Measurements from ENCODE around the gene CD2BP2. TPM values are rescaled to one million over a fixed set of nuclear protein-coding genes. Genes with fewer than 3 reads are reported as not detected.

CD2BP2 gene
- total and polyA plus RNA-seq, 2 of the 8 experiments (the other 6 are each of a cell fraction or from before 2014, with no cell fraction given) = 22.4 to 55.3 TPM

GRCh38 chr16:30374538-30374937, 19.4 kb upstream of the CD2BP2 start, which contains the start of gene MYL11:
Gene MYL11 (plus strand): TSS chr16:30374802. CDS start chr16:30374858, 56 bp downstream.
- Histone ChIP-seq H2AFZ (ENCODE audit: low read length) (no peak within 1 kb of the TSS), H4K91ac (replicated peaks; ENCODE audit: insufficient read length, low read length) (no peak within 1 kb of the TSS), H3K36me3 (ENCODE audit: control insufficient read depth in 2 of 4, insufficient read depth in 4 of 4, low read length in 3 of 4) (no peaks in the 10 kb centered on the region), H3K14ac (ENCODE audit: insufficient read length) (no peak within 1 kb of the TSS), H3K4me2 (ENCODE audit: insufficient read depth in 1 of 2, low read depth in 2 of 2, low read length in 2 of 2) (no peak within 1 kb of the TSS; a peak in 1 of 4 replicates), H3K4ac (replicated peaks; ENCODE audit: insufficient read length, low read depth, low read length) (no peak within 1 kb of the TSS), H3K9me3 (ENCODE audit: insufficient read depth in 2 of 2, low read depth in 1 of 2, low read length in 1 of 2) (no peaks in the 10 kb centered on the region), H2BK5ac (ENCODE audit: low read depth, low read length) (no peak within 1 kb of the TSS), H2BK120ac (replicated peaks; ENCODE audit: low read depth, low read length) (no peak within 1 kb of the TSS), H2BK20ac (ENCODE audit: low read length) (no peak within 1 kb of the TSS), H4K20me1 (replicated peaks in 1 of 2; ENCODE audit: control insufficient read depth in 1 of 2, insufficient read depth in 2 of 2, low read length in 2 of 2) (no peaks in the 10 kb centered on the region), H3K23ac (ENCODE audit: insufficient read length) (no peak within 1 kb of the TSS), H4K8ac (ENCODE audit: extremely low read depth, insufficient read depth, low read length) (peak within 1 kb of the TSS; percentile 40; the same call in 1 of the 2 replicates), H2BK12ac (ENCODE audit: low read depth, low read length) (0 out of 2 replicates have a peak within 1 kb of the TSS, but pooled peaks have one; percentile 9), H3K23me2 (ENCODE audit: low read depth, low read length) (peaks cover 11% of the 10 kb centered on the region), H2BK15ac (ENCODE audit: low read length) (no peak within 1 kb of the TSS), H3K9ac (replicated peaks in 1 of 4; ENCODE audit: extremely low read depth in 1 of 4, low read depth in 3 of 4, low read length in 3 of 4) (no peak within 1 kb of the TSS; a peak in 1 of 7 replicates), H3K27ac (ENCODE audit: low read depth, low read length) (no peak within 1 kb of the TSS), H3K4me3 (ENCODE audit: extremely low read depth in 1 of 4, insufficient read depth in 2 of 4, low read depth in 3 of 4, low read length in 4 of 4) (no peak within 1 kb of the TSS), H3K4me1 (replicated peaks in 1 of 4; ENCODE audit: control insufficient read depth in 3 of 4, insufficient read depth in 4 of 4, low read length in 3 of 4) (peaks cover 0 to 9% (median 8%) of the 10 kb centered on the region in 4 experiments; a peak in 5 of 7 replicates), H3K18ac (ENCODE audit: extremely low read depth, low read length) (no peak within 1 kb of the TSS), H3K79me2 (ENCODE audit: control insufficient read depth in 1 of 2, insufficient read depth in 2 of 2, low read length in 2 of 2) (no peaks in the 10 kb centered on the region), H3K27me3 (replicated peaks in 1 of 4; ENCODE audit: control insufficient read depth in 3 of 4, extremely low read depth in 1 of 4, insufficient read depth in 3 of 4, low read length in 3 of 4) (no peaks in the 10 kb centered on the region), H3K56ac (replicated peaks; ENCODE audit: insufficient read length, low read depth, low read length) (no peak within 1 kb of the TSS), H3K79me1 (ENCODE audit: low read depth, low read length) (no peaks in the 10 kb centered on the region), H2AK5ac (ENCODE audit: low read depth, low read length) (no peak within 1 kb of the TSS), H4K5ac (ENCODE audit: insufficient read length, low read depth, low read length) (no peak within 1 kb of the TSS)
- ChIA-PET POLR2A (ENCODE audit: partially characterized antibody) (interaction anchor here (0.8 to 13.6 kb wide), 2 partner anchors 22 to 44 kb away, joined by 3 to 151 read pairs; partner anchors contain the start of gene ZNF48), CTCF (ENCODE audit: partially characterized antibody) (interaction anchor here (0.6 kb wide), 1 partner anchor 33 kb away, joined by 3 read pairs; the partner anchor contains the start of gene ZNF771)
- 86% methylated on average over 5 of the region's 6 CpGs; no CpG with 5 or more reads in 1 of the 2 experiments for WGBS, 2 experiments (ENCODE audit: extremely low coverage in 1 of 2, insufficient coverage in 1 of 2, insufficient read length in 1 of 2, insufficient replicate concordance in 2 of 2, low coverage in 1 of 2, low lambda C conversion rate in 2 of 2, missing lambda C conversion rate in 1 of 2)
- DNase-seq (ENCODE audit: low read depth in 1 of 2, low spot score in 2 of 2) (no peak), FAIRE-seq (no peak)
- no peak for TF ChIP-seq GTF2F1 (IDR thresholded peaks at IDR 0.05; ENCODE audit: borderline replicate concordance, low read depth, low read length)
- TF ChIP-seq CTBP2 (IDR thresholded peaks at IDR 0.05; ENCODE audit: borderline replicate concordance, insufficient read depth, insufficient read length, low read length) = no peak
- no peak for TF ChIP-seq TEAD4 (IDR thresholded peaks at IDR 0.05; ENCODE audit: low read depth, low read length)
- no peak for TF ChIP-seq KDM1A (IDR thresholded peaks at IDR 0.05; ENCODE audit: borderline replicate concordance, low read length)
- TF ChIP-seq ZNF274 (IDR thresholded peaks at IDR 0.05; ENCODE audit: borderline replicate concordance, extremely low read depth, low read length) = no peak
- no peak for TF ChIP-seq SAP30 (IDR thresholded peaks at IDR 0.05; ENCODE audit: insufficient read depth, insufficient replicate concordance, low read length)
- TF ChIP-seq TAF7 (optimal IDR thresholded peaks at IDR 0.05; ENCODE audit: borderline replicate concordance, low read depth, low read length) = no peak
- TF ChIP-seq SRF (IDR thresholded peaks at IDR 0.05; ENCODE audit: low read depth, low read length) = no peak
- TF ChIP-seq SP2 (IDR thresholded peaks at IDR 0.05; ENCODE audit: low read length) = no peak
- TF ChIP-seq, protein P1, sequence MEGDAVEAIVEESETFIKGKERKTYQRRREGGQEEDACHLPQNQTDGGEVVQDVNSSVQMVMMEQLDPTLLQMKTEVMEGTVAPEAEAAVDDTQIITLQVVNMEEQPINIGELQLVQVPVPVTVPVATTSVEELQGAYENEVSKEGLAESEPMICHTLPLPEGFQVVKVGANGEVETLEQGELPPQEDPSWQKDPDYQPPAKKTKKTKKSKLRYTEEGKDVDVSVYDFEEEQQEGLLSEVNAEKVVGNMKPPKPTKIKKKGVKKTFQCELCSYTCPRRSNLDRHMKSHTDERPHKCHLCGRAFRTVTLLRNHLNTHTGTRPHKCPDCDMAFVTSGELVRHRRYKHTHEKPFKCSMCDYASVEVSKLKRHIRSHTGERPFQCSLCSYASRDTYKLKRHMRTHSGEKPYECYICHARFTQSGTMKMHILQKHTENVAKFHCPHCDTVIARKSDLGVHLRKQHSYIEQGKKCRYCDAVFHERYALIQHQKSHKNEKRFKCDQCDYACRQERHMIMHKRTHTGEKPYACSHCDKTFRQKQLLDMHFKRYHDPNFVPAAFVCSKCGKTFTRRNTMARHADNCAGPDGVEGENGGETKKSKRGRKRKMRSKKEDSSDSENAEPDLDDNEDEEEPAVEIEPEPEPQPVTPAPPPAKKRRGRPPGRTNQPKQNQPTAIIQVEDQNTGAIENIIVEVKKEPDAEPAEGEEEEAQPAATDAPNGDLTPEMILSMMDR (IDR thresholded peaks at IDR 0.05; ENCODE audit: control extremely low read depth in 1 of 3, insufficient read depth in 1 of 3, low read depth in 1 of 3, low read length in 3 of 3) = no peak
- no peak for TF ChIP-seq KDM4A (IDR thresholded peaks at IDR 0.05; ENCODE audit: low read depth, low read length, severe bottlenecking)

Data from H1 (cell line).